GM12891 (cell line): ENCODE data around the gene DHCR7.

Experiments
- DNase-seq: peaks from one replicate; pipeline ENCODE4 v3.0.0; 2011; ENCODE audit warnings: low spot score; ENCODE audit not compliant: insufficient read length
- FAIRE-seq: peaks from 2 replicates; lab custom pipeline; 2011; peaks lifted over from hg19 to GRCh38; lab: Jason Lieb, UNC
- PAX5 ChIP-seq: IDR thresholded peaks from 2 replicates; pipeline ENCODE4 v1.6.1; 2011; ENCODE audit warnings: low read length, moderate library complexity, mild to moderate bottlenecking; ENCODE audit not compliant: insufficient read depth, severe bottlenecking
- POLR2A ChIP-seq: IDR thresholded peaks from 2 replicates; pipeline ENCODE4 v1.6.1; 2011; ENCODE audit warnings: low read depth, low read length, control low read depth
- POLR2AphosphoS5 ChIP-seq: IDR thresholded peaks from 2 replicates; pipeline ENCODE4 v1.6.1; 2011; ENCODE audit warnings: low read depth, low read length, control low read depth
- POU2F2 ChIP-seq: IDR thresholded peaks from 2 replicates; pipeline ENCODE4 v1.6.1; 2011; ENCODE audit warnings: low read depth, mild to moderate bottlenecking, control low read depth, low read length, moderate library complexity
- SPI1 ChIP-seq: IDR thresholded peaks from 2 replicates; pipeline ENCODE4 v1.6.1; 2011; ENCODE audit warnings: low read depth, low read length, control low read depth
- TAF1 ChIP-seq: IDR thresholded peaks from 2 replicates; pipeline ENCODE4 v1.6.1; 2011; ENCODE audit warnings: low read depth, low read length, control low read depth

The DHCR7 gene

GRCh38 chr11:71477641-71478527, 29.7 kb upstream of the DHCR7 start:
- DNase-seq (no peak), FAIRE-seq (no peak)
- TF ChIP-seq POU2F2 = no peak
- TF ChIP-seq SPI1 = no peak
- no peak for TF ChIP-seq POLR2A
- no peak for TF ChIP-seq TAF1
- no peak for TF ChIP-seq POLR2AphosphoS5
- TF ChIP-seq PAX5 = no peak

GRCh38 chr11:71476926-71477640, 28.9 kb upstream of the DHCR7 start:
- FAIRE-seq = no peak
- DNase-seq = no peak
- TF ChIP-seq TAF1 (no peak), POLR2AphosphoS5 (no peak), PAX5 (no peak), SPI1 (no peak), POLR2A (no peak), POU2F2 (no peak)

GRCh38 chr11:71476031-71476430, 27.8 kb upstream of the DHCR7 start:
- no peak for FAIRE-seq
- TF ChIP-seq POLR2AphosphoS5 = no peak
- TF ChIP-seq PAX5 = no peak
- no peak for TF ChIP-seq SPI1

GRCh38 chr11:71474771-71475483, 26.7 kb upstream of the DHCR7 start:
- FAIRE-seq (no peak), DNase-seq (no peak)
- no peak for TF ChIP-seq TAF1
- no peak for TF ChIP-seq PAX5
- no peak for TF ChIP-seq POLR2AphosphoS5
- no peak for TF ChIP-seq POLR2A
- no peak for TF ChIP-seq SPI1
- no peak for TF ChIP-seq POU2F2

More at GRCh38 chr11:71476031-71476430, 27.8 kb upstream of the DHCR7 start:
- no peak for DNase-seq

- TF ChIP-seq SPI1 = no peak
- no peak for TF ChIP-seq PAX5
- TF ChIP-seq TAF1 = no peak
- TF ChIP-seq POU2F2 = no peak
- no peak for TF ChIP-seq POLR2A
- TF ChIP-seq POLR2AphosphoS5 = no peak
- no peak for DNase-seq
- FAIRE-seq = no peak
Measured at GRCh38 chr11:71474141-71474770, 26.1 kb upstream of the DHCR7 start.

- no peak for TF ChIP-seq POU2F2
- TF ChIP-seq SPI1 = no peak
- TF ChIP-seq PAX5 = no peak
- no peak for TF ChIP-seq TAF1
- no peak for TF ChIP-seq POLR2A
- no peak for TF ChIP-seq POLR2AphosphoS5
- FAIRE-seq = no peak
- no peak for DNase-seq
Measured at GRCh38 chr11:71473793-71474080, 25.5 kb upstream of the DHCR7 start.

GRCh38 chr11:71472941-71473792, 25.0 kb upstream of the DHCR7 start:
- no peak for DNase-seq
- TF ChIP-seq SPI1 (no peak), POLR2A (no peak), POLR2AphosphoS5 (no peak), POU2F2 (no peak), TAF1 (no peak), PAX5 (no peak)
- no peak for FAIRE-seq

- no peak for TF ChIP-seq PAX5
- no peak for TF ChIP-seq SPI1
- TF ChIP-seq POU2F2 = no peak
- no peak for TF ChIP-seq TAF1
- TF ChIP-seq POLR2A = no peak
- TF ChIP-seq POLR2AphosphoS5 = no peak
- FAIRE-seq (no peak), DNase-seq (no peak)
Measured at GRCh38 chr11:71472357-71472885, 24.2 kb upstream of the DHCR7 start.
